Large intestine (tissue), 3 donors: ENCODE measurements around the gene CAMTA1. TPM values are rescaled to one million over a fixed set of nuclear protein-coding genes. Genes with fewer than 3 reads are reported as not detected.

Experiments used
- DNase-seq, 2 donors: peaks; one replicate each; pipeline versions ENCODE4 v3.0.0 to v3.0.0-alpha.2; 2013
- H3K27ac ChIP-seq: one replicate; pipeline ENCODE4 v1.5.1; 2013; ENCODE audit warnings: low read length
- H3K27me3 ChIP-seq: 2 replicates; pipeline ENCODE4 v1.6.1; 2013; ENCODE audit warnings: low read length; ENCODE audit not compliant: control insufficient read depth, insufficient read depth
- H3K36me3 ChIP-seq: 2 replicates; pipeline ENCODE4 v1.6.1; 2013; ENCODE audit warnings: low read length; ENCODE audit not compliant: control insufficient read depth, insufficient read depth
- H3K4me1 ChIP-seq: one replicate; pipeline ENCODE4 v1.6.1; 2013; ENCODE audit warnings: low read length; ENCODE audit not compliant: control insufficient read depth, insufficient read depth
- H3K4me3 ChIP-seq: one replicate; pipeline ENCODE4 v1.5.1; 2013; ENCODE audit warnings: low read length
- H3K9me3 ChIP-seq: one replicate; pipeline ENCODE4 v1.6.1; 2013; ENCODE audit warnings: mild to moderate bottlenecking, low read depth, low read length, moderate library complexity; ENCODE audit not compliant: control insufficient read depth
- WGBS: methylation state at CpG from one replicate; pipeline ENCODE4 v1.1.5; 2013; ENCODE audit warnings: low lambda C conversion rate; ENCODE audit not compliant: insufficient coverage; 5-methylcytosine and 5-hydroxymethylcytosine counted together
- polyA plus RNA-seq: library from polyadenylated mRNA; unstranded; fragments of 120-200 nt; gene quantifications from one replicate; pipeline ENCODE4 v1.2.1, GENCODE V29; 2013

The CAMTA1 gene
- polyA plus RNA-seq, 1 donor, result 67.9 TPM

DNA sequence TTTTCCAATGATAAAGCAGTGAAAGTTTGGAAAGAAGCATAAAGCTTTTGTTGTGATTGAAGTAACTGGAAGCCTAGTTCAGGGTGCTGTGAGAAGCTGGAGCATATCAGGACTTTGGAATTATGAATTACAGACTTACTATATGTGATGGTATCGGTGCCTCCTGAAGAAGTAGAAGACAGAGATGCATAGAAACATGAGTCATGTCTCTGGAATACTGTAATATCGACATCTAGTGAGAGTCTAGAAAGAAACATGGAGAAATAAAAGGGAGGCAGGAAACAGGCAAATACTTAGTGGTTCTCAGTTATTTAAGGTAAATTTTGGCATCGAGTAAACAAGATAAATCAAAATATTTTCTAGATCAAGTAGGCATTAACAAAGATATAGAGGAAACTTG lies 103.0 kb downstream of the CAMTA1 start:
- H3K9me3 ChIP-seq, result no peaks in the 10 kb centered on the region
- H3K27me3 ChIP-seq, result no peaks in the 10 kb centered on the region
- no peak overlapping the region for H3K27ac ChIP-seq
- WGBS, result 93% methylated on average over 2 of the region's 3 CpGs
- peaks cover 24% of the 10 kb centered on the region for H3K4me1 ChIP-seq
- no peaks in the 10 kb centered on the region for H3K36me3 ChIP-seq
- H3K4me3 ChIP-seq, result no peak overlapping the region
- DNase-seq, result no peak

DNA sequence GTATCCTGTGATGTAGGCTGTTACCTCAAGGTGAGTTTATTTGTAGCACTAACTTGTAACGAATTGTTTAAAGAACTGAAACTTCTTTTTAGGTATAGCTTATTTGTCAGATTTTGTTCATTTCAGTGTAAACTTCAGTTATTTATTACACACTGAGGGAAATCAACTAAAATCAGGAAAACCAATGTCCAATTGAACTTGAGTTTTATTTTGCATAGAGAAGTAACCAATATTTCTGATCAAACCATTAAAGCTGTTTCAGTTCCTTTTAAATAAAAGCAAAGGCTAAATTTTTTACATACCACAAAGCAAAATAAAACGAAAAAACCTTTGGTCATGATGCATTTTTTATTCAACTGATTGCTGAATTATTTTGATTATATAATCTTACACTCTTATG lies 103.6 kb downstream of the CAMTA1 start:
- Histone ChIP-seq H3K27me3 (no peaks in the 10 kb centered on the region), H3K4me1 (peaks cover 23% of the 10 kb centered on the region), H3K36me3 (no peaks in the 10 kb centered on the region), H3K4me3 (no peak overlapping the region), H3K9me3 (no peaks in the 10 kb centered on the region), H3K27ac (no peak overlapping the region)
- 100% methylated on average over 2 of the region's 2 CpGs for WGBS
- DNase-seq, result no peak

DNA sequence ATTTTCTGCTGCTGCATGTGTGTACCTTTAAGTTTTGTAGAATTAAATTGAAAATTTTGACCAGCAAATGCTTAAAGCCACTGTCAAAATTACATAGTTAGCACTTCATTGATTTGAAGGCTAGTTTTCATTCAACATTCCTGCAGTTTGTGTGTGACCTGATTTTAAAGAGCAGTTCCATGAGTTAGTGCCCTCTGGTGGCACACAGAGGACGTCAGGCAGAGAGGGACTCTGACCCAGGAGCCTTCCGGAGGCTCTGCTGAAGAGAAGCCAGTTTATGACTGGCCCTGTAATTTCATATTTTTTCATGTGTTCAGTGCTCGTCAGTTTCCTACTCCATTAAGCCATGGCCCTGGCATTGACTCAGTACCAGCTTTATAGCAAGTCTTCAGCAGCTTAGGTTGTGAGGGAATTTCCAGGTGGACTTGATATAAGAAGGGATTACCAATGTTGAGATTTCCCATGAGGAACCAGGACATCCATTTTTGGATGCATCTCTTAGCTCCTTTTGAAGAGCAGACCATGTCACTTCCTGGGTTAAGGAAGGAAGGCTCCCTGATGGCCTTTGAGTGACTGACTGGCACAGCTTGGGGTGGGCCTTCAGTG lies 104.7 kb downstream of the CAMTA1 start:
- Histone ChIP-seq H3K27me3 (no peaks in the 10 kb centered on the region), H3K4me3 (no peak overlapping the region), H3K4me1 (peaks cover 15% of the 10 kb centered on the region), H3K27ac (no peak overlapping the region), H3K9me3 (no peaks in the 10 kb centered on the region), H3K36me3 (no peaks in the 10 kb centered on the region)
- WGBS, result no CpG with 5 or more reads among the region's 3 CpGs
- peak; percentile 65 to 76 for DNase-seq

DNA sequence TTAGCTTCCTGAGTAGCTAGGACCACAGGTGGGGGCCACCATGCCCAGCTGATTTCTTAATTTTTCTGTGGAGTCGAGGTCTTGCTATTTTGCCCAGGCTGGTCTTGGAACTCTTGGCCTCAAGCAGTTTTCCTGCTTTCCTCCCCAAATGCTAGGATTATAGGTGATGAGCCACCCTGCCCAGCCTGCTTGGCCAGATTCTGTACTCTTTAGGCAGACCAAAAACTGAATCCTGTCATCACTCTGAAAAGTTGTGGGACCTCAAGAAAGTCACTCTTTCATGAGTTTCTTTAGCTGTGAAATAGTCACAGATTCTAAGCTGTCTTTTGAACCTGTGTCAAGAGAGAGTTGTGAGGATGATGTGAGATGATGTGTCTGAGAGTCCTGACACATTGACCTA lies 105.4 kb downstream of the CAMTA1 start:
- Histone ChIP-seq H3K27me3 (no peaks in the 10 kb centered on the region), H3K9me3 (no peaks in the 10 kb centered on the region), H3K27ac (no peak overlapping the region), H3K36me3 (no peaks in the 10 kb centered on the region), H3K4me3 (no peak overlapping the region), H3K4me1 (peaks cover 10% of the 10 kb centered on the region)
- no CpG with 5 or more reads among the region's 1 CpG for WGBS
- no peak for DNase-seq

DNA sequence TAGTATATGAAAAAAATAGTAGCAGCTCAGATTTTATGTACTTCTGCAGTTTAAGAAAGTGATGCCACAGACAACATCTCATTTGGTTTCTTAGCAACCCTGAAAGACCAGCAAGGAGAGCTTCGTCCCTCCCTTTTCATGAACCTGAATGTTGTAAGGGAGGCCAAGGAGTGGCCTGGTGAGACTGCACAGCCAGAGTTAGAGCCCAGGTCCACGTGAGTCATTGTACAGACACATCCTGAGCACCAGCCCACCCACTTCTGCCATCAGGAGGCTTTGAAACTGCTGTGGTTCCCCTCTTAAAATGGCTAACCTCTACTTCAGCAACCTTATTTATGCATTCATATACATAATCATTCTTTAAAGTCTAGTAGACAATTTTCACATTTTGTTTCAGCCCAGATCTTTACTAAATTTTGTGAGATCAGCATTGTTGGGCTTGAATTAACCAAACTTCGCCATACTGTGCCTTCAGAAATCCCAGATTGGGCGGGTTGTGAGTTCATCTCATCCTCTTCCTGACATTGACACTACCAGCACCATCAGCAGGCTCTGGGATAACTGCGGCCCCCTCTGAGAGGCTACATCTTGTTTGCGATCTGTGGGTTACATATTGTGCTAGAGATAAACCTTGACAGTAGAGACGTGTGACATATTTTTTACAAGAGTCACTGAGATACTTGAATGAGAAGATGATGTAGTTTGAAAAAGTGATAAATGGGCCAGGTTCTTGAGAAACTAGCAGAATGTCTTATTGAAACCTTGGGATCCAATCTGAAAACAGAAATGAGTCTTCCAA lies 106.7 kb downstream of the CAMTA1 start:
- Histone ChIP-seq H3K27ac (no peak overlapping the region), H3K27me3 (no peaks in the 10 kb centered on the region), H3K9me3 (no peaks in the 10 kb centered on the region), H3K4me1 (no peaks in the 10 kb centered on the region), H3K4me3 (no peak overlapping the region), H3K36me3 (no peaks in the 10 kb centered on the region)
- no CpG with 5 or more reads among the region's 7 CpGs for WGBS
- DNase-seq, result no peak

DNA sequence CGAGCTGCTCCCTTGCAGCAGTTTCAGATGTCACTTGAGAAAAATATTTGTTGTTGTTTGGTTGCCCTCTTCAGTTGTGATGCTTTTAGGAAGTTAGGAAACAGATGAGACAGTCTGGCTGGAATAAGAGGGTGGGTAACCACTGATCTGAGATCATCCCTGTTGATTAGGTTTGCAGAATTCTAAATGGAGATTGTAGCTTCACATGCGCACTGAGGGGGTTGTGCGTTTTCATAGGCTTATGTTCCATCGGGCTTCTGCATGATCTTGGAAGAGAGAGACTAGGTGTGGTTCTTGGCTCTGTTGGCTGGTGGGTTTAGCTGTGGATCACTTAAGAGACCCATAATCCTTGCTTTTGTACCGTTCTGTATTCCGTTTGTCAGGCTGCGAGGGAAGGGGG lies 108.1 kb downstream of the CAMTA1 start:
- WGBS, result no CpG with 5 or more reads among the region's 7 CpGs
- Histone ChIP-seq H3K9me3 (no peaks in the 10 kb centered on the region), H3K27ac (no peak overlapping the region), H3K4me3 (no peak overlapping the region), H3K36me3 (no peaks in the 10 kb centered on the region), H3K27me3 (no peaks in the 10 kb centered on the region), H3K4me1 (no peaks in the 10 kb centered on the region)
- no peak for DNase-seq

DNA sequence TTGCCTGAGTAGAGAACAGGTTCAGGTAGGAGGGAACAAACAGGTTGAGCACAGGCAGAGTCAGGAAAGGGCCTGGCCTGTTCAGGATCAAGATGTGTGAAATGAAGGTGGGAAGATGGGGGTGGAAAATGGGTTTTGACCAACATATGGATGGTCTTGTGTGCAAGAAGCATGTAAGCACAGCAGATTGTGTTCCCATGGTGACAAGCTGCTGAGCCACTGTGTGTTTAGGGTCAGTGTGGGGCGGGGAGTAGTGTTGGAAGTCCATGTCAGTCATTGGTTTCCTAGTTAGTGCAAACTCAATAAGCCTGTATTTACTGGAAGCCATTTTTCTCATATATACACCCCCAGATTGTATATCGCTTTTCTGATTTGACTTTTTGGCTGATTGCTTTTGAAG lies 111.9 kb downstream of the CAMTA1 start:
- H3K27me3 ChIP-seq, result no peaks in the 10 kb centered on the region
- H3K27ac ChIP-seq, result no peak overlapping the region
- H3K9me3 ChIP-seq, result no peaks in the 10 kb centered on the region
- no peaks in the 10 kb centered on the region for H3K36me3 ChIP-seq
- peak in 1 of 2 donors; percentile 22 for DNase-seq
- WGBS, result 100% methylated on average over 1 of the region's 2 CpGs
- no peak overlapping the region for H3K4me3 ChIP-seq
- no peaks in the 10 kb centered on the region for H3K4me1 ChIP-seq

DNA sequence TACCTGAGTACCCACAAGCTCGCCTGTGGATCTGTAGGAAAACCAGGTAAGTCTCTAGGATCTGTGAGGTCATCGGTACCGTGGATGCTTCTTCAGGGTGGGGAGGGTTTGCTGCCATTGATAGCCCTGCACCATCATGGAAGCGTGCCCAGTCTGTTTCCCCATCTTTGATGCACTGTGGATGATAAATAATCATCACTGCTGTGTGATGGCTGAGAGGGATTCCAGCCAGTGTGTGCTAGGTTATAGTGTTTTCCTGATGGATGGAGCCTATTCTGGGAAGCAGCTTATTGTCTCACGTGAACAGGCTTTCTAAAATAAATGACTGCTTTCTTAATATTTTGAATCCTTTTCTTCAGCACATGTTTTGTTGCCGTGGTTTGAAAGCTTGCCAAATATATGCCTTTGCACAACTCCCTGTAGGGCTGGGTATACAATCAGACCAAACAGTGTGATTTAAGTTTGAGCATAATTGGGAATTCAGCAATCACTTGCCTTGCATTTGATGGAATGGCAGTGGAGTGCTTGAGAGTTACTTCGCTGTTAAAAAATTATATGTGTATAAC lies 113.8 kb downstream of the CAMTA1 start:
- Histone ChIP-seq H3K27ac (no peak overlapping the region), H3K9me3 (no peaks in the 10 kb centered on the region), H3K36me3 (no peaks in the 10 kb centered on the region), H3K4me1 (no peaks in the 10 kb centered on the region), H3K4me3 (no peak overlapping the region), H3K27me3 (no peaks in the 10 kb centered on the region)
- WGBS, result no CpG with 5 or more reads among the region's 7 CpGs
- DNase-seq, result no peak

DNA sequence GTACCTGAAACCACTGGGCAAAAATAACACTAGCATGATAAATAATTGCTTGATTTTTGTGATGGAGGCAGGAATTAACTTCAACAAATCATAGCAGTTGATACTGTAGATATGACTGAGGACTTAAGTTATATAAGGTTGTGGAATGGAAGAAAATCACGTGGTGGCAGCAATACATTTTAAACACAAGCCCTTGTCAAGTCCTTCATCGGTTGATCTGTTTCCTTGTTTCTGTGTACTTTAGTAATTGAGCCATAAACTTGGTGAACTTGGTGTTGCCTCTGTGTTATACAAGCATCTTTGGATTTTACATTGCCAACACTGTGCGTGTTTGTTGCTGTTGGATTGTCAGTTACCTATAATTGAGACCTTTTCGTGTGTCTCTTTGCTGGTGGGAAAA lies 114.4 kb downstream of the CAMTA1 start:
- no CpG with 5 or more reads among the region's 4 CpGs for WGBS
- Histone ChIP-seq H3K4me1 (no peaks in the 10 kb centered on the region), H3K27me3 (no peaks in the 10 kb centered on the region), H3K9me3 (no peaks in the 10 kb centered on the region), H3K36me3 (no peaks in the 10 kb centered on the region), H3K4me3 (no peak overlapping the region), H3K27ac (no peak overlapping the region)
- peak; percentile 45 to 65 for DNase-seq

DNA sequence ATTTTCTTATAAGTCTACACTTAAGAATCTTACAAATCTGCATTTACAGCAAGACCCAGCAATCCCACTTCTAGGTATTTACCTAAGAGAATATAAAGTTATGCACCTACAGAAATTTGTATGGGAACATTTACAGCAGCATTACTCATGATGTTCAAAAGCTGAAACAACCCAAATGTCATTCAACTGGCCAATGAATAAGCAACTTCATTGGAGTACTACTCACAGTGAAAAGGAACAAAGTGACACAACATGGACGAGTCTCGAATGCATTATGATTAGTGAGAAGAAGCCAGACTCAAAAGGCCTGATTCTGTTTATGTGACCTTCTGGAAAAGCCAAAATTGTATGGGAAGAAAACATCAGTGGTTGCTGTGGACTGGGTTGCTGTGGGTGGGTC lies 116.9 kb downstream of the CAMTA1 start:
- Histone ChIP-seq H3K27ac (no peak overlapping the region), H3K4me3 (no peak overlapping the region), H3K4me1 (no peaks in the 10 kb centered on the region), H3K27me3 (peaks cover 2% of the 10 kb centered on the region), H3K9me3 (no peaks in the 10 kb centered on the region), H3K36me3 (no peaks in the 10 kb centered on the region)
- WGBS, result no CpG with 5 or more reads among the region's 2 CpGs
- DNase-seq, result no peak
